Thyroid gland (tissue), 4 donors: ENCODE data around the gene MDN1.

Source experiments
- CTCF ChIP-seq, 6 experiments: fragments of 200-600 bp in 3 of 6; fragments of 450-650 bp in 3 of 6; sonication (generic) in 3 of 6; IDR thresholded peaks; one replicate each; pipeline ENCODE4 v1.5.1; 2016 to 2019; ENCODE audit warnings: antibody characterized with exemption in 6 of 6, mild to moderate bottlenecking in 2 of 6, inconsistent platforms in 1 of 6, moderate library complexity in 1 of 6
- POLR2A ChIP-seq, 2 donors: fragments of 450-650 bp; IDR thresholded peaks; one replicate each; pipeline ENCODE4 v1.6.1; 2017; ENCODE audit warnings: antibody characterized with exemption in 2 of 2, mild to moderate bottlenecking in 2 of 2, moderate library complexity in 1 of 2

- TF ChIP-seq CTCF (IDR thresholded peaks at IDR 0.05) (no peak), POLR2A (IDR thresholded peaks at IDR 0.05) (no peak)
Measured at GRCh38 chr6:89630488-89630887, 189.1 kb downstream of the MDN1 start.
